Activated CD8-positive, alpha-beta memory T cell treated with anti-CD3 and anti-CD28 coated beads, Interleukin-2, amount 50 U/mL, for 24 hours (primary cell): Measurements from ENCODE around the gene DEGS1.

ENCODE experiments used
- DNase-seq: peaks from one replicate; pipeline ENCODE4 v3.0.0-alpha.2; 2020; ENCODE audit errors: extremely low read depth

Gene DEGS1

DNA sequence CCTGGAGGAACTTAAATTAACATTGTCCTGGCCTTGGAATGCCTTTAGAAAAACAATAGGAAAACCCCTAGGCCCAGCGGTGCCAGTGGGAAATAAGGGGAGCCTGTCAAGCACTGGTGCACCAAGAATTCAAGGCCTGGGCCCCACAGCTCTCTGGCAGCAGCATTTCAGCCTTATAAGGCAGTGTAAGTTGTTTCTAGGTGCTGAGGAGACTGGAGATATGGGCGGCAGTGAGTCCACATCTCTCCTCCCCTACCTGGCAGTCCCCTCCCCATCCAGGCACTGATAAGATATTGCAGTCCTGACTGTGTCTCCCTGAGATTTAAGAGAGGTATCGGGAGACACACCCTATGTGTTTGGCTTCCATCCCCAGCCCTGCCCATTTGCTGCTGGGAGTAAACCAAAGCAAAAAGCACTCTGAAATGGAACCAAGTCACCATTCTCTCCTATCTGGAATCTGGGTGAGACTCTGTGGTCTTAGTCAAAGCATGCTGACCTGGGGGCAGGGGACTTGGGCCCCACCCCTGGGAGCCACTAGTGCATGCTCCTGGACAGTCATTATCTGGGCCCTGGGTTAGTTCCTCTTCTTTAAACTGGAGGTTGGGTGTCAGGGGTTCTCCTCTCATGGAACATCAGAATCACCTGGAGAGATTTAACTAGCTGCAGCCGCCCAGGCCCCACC, 30.5 kb downstream of the DEGS1 start:
- DNase-seq, result no peak

DNA sequence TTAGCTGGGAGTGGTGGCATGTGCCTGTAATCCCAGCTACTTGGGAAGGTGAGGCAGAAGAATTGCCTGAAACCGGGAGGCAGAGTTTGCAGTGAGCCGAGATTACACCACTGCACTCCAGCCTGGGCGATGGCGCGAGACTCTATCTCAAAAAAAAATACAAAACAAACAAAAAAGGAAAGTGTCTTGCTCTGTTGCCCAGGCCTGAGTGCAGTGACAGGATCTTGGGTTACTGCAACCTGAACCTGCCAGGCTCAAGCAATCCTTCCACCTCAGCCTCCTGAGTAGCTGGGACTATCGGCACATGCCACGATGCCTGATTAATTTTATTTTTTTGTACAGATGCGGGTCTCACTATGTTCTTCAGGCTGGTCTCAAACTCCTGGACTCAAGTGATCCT, 33.3 kb downstream of the DEGS1 start:
- no peak for DNase-seq

DNA sequence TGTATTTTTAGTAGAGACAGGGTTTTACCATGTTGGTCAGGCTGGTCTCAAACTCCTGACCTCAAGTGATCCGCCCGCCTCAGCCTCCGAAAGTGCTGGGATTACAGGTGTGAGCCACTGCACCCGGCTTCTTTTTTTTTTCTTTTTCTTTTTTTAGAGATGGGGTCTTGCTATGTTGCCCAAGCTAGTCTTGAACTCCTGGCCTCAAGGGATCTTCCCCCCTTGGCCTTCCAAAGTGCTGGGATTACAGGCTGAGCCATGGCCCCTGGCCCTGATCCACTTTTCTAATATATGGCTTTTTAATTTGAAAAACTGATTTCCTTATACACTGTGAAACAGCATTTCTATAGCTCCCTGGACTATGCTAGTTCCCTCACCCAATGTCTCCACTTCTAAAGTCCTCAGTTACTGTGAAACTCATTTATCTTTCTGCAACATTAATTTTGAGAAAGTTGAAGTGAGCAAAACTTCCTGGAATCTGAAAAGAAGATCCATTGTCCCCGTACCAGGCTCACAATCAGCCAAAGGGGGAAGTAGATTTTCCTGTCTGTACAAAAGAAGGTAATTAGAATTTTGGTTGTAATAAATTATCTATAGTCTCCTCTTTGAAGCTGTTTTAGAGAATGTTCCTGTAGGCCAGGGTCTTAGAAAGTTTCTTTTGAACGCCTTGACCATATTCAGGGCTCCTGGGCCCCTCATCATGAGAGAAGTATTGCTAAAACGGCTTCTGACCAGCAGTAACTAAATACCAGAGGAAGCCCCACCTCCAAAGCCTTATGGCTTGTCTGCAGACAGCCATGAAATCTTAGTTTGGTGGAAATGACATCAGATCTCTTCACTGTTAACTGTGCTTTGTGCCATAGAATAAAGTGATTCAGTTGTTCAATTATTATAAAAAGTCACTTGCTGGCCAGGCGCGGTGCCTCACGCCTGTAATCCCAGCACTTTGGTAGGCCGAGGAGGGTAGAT, 34.9 kb downstream of the DEGS1 start:
- DNase-seq, result no peak

DNA sequence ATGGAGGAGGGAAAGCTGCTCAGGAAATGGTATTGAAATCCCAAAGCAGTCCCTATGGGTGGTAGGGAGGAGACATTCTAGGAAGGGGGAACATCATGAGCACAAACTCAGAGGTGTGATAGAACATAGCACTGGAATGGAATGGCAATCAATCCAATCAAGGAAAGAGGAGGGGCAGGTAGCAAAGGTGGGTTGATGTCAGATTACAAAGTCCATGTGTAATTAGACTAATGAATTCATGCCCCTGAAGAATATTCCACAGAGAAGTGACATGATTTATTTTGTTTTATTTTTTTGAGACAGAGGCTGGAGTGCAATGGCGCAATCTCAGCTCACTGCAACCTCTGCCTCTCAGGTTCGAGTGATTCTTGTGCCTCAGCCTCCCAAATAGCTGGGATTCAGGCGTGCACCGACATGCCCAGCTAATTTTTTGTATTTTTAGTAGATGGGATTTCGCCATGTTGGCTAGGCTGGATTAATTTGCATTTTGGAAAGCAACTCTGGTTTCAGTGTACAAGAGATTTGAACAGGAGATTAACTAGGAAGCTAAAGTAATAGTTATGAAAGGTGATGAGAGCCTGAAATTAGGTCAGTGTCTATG, 36.1 kb downstream of the DEGS1 start:
- no peak for DNase-seq

DNA sequence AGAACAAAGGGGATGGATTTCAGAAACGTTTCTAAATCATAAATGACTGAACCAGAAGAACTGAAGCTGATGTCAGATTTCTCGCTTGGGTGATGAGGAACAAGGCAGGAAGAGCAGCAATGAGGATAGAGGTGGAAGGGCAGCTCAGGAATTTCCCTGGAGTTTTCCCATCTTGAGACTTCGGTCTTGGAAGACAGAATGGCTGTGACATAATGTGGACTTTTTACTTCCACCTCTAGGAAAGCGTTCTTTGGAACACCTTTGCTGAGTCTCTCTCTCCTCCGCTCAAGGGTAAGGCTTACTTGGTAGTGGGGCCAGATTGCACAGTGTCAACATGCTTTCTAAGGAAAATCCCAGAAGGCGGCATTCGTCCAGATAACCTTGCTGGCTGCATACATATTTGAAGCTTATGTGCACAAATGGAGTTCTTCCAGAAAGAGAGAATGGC, 36.6 kb downstream of the DEGS1 start:
- DNase-seq, result no peak

DNA sequence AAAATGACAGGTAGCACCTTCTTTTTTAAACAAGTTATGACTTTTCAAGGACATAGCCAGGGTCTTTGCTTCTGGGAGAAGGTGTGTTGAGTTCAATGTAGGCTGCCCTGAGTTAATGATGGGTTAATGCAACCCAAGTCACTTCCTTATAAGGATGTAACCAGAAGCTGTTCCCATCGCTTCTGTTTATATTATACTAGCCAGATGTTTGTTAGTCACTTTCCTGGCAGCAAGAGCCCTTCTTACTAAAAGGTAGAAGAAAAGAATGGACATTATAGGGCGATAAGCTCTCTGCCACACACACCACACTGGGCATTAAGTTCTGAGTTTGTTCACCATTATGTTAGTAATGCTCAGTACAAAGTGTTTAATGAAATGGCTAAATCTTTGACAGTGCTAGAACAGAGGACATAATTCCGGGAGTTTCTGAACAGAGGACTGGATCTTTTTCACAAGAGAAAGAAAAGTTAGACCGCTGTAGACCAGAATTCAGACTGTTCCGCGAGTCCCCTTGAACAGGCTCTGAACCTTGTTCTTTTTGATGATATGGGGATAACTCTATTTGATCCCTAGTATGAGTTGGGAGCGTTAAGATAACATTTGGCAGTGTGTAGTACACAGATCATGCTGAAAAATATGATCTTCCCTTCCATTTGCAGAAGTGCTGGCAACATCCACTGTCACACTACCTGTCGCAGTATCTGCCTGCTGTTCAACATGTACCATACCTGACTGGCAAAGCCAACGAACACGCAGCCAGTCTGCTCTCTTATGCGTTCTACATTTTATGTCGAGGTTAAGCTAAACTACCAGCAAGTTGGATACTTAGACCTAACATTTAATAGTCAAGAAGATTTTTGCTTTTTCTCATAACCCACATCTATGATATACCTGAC, 41.0 kb downstream of the DEGS1 start:
- DNase-seq, result no peak

DNA sequence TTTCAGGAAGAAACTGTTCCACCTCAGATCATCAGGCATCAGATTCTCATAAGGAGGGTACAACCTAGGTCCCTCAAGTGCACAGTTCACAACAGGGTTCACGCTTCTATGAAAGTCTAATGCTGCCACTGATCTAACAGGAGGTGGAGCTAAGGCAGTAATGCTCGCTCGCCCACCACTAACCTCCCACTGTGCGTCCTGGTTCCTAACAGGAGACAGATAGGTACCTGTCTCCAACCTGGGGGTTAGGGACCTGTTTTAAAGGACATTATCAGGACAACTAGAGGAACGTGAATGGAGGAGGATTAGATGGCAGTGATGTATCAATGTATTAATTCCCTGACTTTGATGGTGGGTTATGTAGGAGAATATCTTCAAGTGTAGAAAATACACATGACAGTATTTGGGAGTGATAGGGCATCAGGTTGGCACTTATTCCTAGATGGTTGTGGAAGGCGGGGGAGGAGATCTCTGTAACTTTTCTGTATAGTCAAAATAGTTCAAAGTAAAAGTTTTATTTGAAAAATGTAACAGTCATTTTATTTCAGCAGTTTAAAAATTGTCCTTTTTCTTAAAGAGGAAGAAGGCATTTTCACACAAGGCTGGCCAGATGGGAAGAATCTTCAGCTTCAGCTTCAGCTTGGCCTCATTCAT, 43.9 kb downstream of the DEGS1 start:
- DNase-seq, result no peak

DNA sequence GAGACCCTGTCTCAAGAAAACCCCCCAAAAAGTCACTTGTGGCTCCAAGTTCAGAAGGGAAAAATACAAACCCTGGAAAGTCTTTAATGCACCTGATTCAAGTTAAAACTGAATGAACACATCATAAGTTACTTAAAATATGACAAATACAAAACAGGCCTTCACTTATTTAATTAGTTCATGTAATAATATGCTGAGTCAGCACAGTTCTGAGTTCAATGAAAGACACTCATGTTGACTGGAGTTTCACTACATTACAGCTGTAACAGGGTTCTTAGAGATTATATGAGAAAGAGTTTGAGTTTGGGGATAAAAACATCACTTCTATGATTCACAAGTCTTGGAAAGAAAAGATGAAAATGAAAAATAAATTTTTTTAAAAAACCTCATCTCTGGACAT, 51.0 kb downstream of the DEGS1 start:
- DNase-seq, result no peak

DNA sequence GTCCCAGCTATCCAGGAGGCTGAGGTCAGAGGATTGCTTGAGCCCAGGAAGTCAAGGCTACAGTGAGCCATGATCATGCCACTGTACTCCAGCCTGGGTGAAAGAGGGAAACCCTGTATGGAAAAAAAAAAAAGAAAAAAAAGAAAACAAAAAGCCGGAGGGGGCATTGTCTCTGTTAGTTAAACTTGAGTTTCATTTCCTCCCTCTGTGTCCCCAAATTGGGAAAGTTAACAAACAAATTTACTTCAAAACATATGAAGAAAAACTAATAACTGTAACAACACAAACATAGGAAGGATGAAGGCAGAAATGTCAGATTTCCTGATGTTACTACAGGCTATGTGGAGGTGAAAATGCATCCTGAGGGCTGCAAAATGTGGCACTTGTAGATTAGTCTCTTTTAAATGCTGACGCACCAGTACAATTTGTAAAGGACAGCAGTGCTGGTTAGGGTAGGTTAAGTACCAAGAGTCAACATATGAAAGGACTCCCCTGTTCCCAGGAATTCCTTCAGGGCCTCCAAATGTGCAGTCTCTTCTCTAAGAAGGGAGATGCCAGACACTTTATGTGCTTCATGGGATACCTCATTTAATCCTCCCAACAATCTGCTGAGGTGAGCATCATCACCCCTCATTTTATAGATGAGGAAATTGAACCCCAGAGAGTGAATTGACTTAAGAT, 52.9 kb downstream of the DEGS1 start:
- no peak for DNase-seq

DNA sequence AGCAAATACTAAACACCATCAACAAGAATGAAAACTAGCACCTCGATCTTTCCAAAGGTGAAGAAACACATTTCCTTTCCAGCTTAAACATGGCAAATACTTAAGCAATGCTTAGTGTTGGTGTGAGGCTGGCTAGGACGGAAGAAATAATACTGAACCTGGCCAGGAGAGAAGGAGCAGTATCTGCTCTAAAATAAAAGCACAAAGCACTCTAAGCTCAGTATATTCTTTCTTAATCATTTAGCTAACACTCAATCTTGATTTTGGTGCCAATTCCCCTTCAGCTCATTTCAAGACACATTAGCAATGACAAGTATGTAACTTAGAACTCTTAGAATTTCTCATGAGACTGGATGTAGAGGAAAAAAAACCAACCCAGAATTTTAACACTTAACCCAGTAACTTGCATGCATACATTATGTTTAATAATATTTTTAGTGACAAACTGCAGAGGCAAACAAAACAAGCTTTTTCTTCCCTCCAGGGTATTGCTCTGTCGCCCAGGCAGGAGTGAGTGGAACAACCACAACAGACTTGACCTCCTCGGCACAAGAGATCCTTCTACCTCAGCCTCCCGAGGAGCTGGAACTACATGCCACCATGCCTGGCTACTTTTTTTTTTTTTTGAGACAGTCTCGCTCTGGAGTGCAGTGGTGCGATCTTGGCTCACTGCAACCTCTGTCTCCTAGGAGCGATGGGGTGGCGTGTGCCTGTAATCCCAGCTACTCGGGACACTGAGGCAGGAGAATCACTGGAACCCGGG, 54.3 kb downstream of the DEGS1 start:
- no peak for DNase-seq

DNA sequence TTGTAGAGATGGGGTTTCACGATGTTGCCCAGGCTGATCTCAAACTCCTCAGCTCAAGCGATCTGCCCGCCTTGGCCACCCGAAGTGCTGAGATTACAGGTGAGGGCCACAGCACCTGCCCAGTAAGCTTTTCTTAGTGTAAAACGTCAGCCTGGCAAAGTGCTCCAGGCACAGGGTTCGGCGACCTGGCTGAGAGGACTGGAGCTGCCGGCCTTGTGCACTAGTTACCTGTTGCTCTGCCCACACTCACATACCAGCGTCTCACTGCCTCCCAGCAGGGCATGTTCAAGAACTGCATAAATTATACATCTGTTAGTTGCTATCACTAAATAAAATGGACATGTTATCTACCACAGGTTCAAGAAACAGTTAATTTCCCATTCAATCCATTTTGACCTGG, 55.2 kb downstream of the DEGS1 start:
- DNase-seq, result no peak

DNA sequence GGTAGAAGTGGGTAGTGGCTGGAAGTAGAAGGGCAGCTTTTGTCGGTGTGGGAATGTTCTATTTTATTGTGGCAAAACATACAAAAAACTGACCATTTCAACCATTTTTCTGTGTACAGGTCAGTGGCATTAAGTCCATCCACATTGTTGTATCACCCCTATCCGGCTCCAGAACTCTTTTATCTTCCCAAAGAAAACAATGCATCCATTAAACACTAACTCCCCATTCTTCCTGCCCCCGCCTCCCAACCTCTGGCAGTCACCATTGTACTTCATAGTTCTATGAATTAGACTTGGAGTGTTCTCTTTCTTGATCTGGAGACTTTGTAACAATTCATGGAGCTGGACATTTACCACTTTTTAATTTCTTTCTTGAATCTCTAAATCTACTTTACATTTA, 55.7 kb downstream of the DEGS1 start:
- no peak for DNase-seq
